Osteoblast (primary cell): ENCODE data around the gene U2AF1. TPM values are rescaled to one million over a fixed set of nuclear protein-coding genes. Genes with fewer than 3 reads are reported as not detected.
"Not testable (repeated sequence)": the region's sequence is repeated elsewhere in the genome, so short reads cannot be mapped to it uniquely, and the experiment has no call there.

Source experiments
- DNase-seq: peaks from one replicate; pipeline ENCODE4 v3.0.0; 2011; ENCODE audit warnings: low spot score, mixed read lengths; ENCODE audit not compliant: insufficient read length; ENCODE audit errors: missing footprints
- H2AFZ ChIP-seq: 2 replicates; pipeline ENCODE4 v1.6.0; 2011; ENCODE audit warnings: mild to moderate bottlenecking, low read length
- H3K27ac ChIP-seq: 2 replicates; pipeline ENCODE4 v1.5.1; 2011; ENCODE audit warnings: mild to moderate bottlenecking, low read depth, low read length, moderate library complexity
- H3K27me3 ChIP-seq: 2 replicates; pipeline ENCODE4 v1.6.0; 2012; ENCODE audit warnings: mild to moderate bottlenecking, control low read depth, inconsistent platforms, low read length, moderate library complexity; ENCODE audit not compliant: insufficient read depth
- H3K36me3 ChIP-seq: 2 replicates; pipeline ENCODE4 v1.5.1; 2011; ENCODE audit warnings: mild to moderate bottlenecking, low read length, control low read depth, moderate library complexity; ENCODE audit not compliant: insufficient read depth
- H3K4me1 ChIP-seq: 2 replicates; pipeline ENCODE4 v1.5.1; 2011; ENCODE audit warnings: mild to moderate bottlenecking, low read length, control low read depth, moderate library complexity; ENCODE audit not compliant: insufficient read depth
- H3K4me2 ChIP-seq: 2 replicates; pipeline ENCODE4 v1.6.0; 2011; ENCODE audit warnings: mild to moderate bottlenecking, low read length; ENCODE audit not compliant: insufficient read depth
- H3K4me3 ChIP-seq: fragments of 200-600 bp; sonication (generic); 3 replicates; pipeline ENCODE4 v1.5.1; 2012; ENCODE audit warnings: mild to moderate bottlenecking, low read length, inconsistent platforms; ENCODE audit not compliant: insufficient read depth
- H3K79me2 ChIP-seq: 2 replicates; pipeline ENCODE4 v1.6.0; 2012; ENCODE audit warnings: mild to moderate bottlenecking, low read length, control low read depth, inconsistent platforms; ENCODE audit not compliant: insufficient read depth
- H3K9me3 ChIP-seq: 2 replicates; pipeline ENCODE4 v1.5.1; 2011; ENCODE audit warnings: low read depth, low read length, control low read depth
- H4K20me1 ChIP-seq: 2 replicates; pipeline ENCODE4 v1.6.0; 2012; ENCODE audit warnings: mild to moderate bottlenecking, low read length, control low read depth; ENCODE audit not compliant: insufficient read depth
- total RNA-seq: library from RNA; depleted of rRNA; stranded (reverse); fragments of >200 nt; gene quantifications from 2 replicates; pipeline ENCODE4 v1.2.3, GENCODE V29; 2012

U2AF1 gene
- total RNA-seq, 1 donor: 26.4 TPM

DNA sequence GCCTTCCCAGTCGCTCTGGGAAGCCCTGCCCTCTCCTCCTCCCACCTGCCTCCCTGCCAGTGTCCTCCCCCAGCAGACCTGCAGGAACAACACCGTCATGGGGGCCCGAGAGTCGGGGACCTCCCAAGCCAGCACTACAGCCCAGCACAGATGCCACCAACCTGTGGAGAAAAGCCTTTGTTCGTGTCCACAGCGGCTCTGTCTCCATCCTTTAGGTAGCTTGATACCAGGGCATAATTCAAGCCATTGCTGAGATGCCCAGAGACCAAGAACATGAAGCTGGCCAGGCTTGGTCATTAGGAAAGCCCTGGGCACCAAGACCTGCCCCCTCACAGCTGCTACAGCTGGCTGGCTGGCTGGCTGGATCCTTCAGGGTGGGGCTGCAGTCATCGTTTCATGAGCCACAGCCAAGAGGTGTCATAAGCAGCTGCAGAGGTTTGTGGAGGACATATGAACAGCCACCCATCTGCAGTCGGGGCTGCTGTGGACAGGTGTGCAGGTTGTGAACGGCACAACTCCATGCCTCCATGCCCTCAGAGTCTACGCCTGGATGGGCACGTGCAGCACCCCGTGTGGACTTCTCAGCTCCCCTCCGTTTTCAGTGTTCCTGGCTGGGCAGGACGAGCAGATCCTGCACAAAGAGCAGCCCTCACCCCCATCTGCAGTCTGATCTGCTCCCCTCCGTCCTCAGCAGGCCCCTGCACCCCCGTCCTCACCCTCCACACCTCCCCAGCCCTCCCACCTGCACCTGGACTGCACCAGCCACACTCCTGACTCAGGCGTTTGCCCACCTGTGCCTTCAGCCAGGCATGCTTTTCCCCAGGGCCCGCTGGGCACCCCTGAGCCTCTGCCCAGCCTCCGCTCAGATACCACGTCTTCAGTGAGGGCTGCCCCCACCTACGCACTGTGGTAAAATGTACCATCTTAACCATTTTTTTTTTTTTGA is 61.2 kb downstream of the U2AF1 start:
- not testable (repeated sequence) for H4K20me1 ChIP-seq, H3K79me2 ChIP-seq, H3K4me2 ChIP-seq, H3K9me3 ChIP-seq, H3K4me1 ChIP-seq, H3K36me3 ChIP-seq, H3K27me3 ChIP-seq, H3K4me3 ChIP-seq, H3K27ac ChIP-seq, H2AFZ ChIP-seq, DNase-seq

DNA sequence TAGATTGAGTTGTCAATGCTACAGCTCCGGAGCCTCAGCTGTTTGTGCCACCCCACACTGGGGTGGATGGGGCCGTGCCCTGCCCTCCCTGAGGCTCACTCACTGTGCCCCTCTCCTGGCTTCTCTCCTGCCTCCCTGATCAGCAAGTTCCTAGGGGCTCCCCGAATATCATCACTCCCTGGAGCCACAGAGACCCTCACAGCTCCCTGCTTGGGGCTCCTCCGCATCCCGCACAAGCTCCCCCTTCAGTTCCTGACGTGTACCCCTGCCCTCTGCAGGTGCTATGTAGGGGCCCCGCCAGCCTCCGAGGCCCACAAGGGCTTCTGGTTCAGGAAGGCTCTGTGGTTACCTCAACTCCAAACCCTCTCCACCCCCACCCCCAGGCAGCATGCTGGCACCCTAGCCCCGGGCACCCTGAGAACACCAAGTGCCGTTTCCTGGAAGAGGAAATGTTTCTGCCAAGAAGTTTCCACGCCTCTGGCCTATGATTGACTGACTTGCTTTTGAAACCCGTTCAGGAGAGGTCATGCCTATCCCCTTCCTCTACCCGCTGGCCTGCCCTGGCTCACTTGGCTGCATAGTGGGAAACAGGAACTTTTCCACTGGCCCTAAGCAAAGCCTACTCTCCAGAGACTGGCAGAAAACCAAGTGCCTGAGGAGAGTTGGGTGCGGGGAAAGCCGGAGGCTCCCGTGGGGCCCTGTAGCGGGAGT is 62.0 kb downstream of the U2AF1 start:
- not testable (repeated sequence) for H2AFZ ChIP-seq, H3K4me2 ChIP-seq, H3K9me3 ChIP-seq, H3K27me3 ChIP-seq, H3K79me2 ChIP-seq, H4K20me1 ChIP-seq, H3K27ac ChIP-seq, DNase-seq, H3K4me3 ChIP-seq, H3K4me1 ChIP-seq, H3K36me3 ChIP-seq

DNA sequence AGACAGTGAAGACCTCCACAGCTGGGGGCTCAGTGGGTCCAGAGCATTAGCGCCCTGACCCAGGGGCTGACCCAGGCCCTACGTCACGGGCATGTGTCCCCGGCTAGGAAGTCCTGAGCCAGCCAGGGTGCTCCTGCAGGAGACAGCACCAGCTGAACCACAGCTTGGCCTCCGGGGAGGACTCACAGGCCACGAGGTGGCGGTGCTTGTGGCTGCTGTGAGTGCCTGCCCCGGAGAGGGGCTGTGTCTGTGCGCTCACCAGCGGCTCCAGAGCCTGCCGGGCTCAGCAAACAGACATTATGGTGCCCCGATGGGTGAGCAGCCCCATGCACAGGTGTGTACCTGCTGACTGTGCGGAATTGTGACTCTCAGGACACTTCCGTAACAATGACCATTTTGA is 62.8 kb downstream of the U2AF1 start:
- H3K4me3 ChIP-seq, H2AFZ ChIP-seq, H3K27me3 ChIP-seq, H3K4me2 ChIP-seq, H3K36me3 ChIP-seq, H4K20me1 ChIP-seq, H3K27ac ChIP-seq, H3K79me2 ChIP-seq, H3K4me1 ChIP-seq, DNase-seq, H3K9me3 ChIP-seq: not testable (repeated sequence)

DNA sequence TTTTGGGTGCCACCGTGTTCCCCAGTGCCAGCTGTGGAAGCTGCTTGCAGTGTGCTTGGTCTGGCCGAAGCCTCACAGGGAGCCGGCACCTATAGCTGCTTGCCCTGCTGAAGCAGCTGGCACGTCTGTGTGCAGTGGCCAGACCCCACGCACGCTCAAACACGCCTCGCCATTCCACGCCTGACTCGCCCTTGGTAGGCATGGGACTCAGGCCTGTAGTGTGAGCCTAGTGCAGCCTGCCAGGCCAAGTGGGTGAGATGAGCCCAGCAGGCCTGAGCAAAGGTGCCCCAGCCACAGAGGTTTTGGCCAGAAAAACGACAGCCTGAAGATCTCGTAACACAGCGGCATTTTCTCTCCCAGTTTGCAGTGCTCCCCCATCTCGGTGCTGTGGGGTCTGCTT is 64.1 kb downstream of the U2AF1 start:
- not testable (repeated sequence) for H3K79me2 ChIP-seq, H3K36me3 ChIP-seq, H3K9me3 ChIP-seq, H3K4me1 ChIP-seq, H3K27me3 ChIP-seq, H3K4me2 ChIP-seq, H3K27ac ChIP-seq, H2AFZ ChIP-seq, H4K20me1 ChIP-seq, DNase-seq, H3K4me3 ChIP-seq

Other genes with a start within 250 kb of the U2AF1 start
- gene WDR4, start 228.0 kb downstream of the U2AF1 start, total RNA-seq: 8.0 and 10.1 TPM in 2 replicates
- gene NDUFV3, start 214.3 kb downstream of the U2AF1 start, total RNA-seq: 65.1 and 66.2 TPM in 2 replicates
- gene ERVH48-1, start 181.9 kb downstream of the U2AF1 start, total RNA-seq: not detected in 2 replicates
- 11.9 and 15.9 TPM in 2 replicates for gene PKNOX1, start 133.0 kb downstream of the U2AF1 start, total RNA-seq
- gene CBS, start 31.7 kb downstream of the U2AF1 start, total RNA-seq: 26.1 and 30.6 TPM in 2 replicates
- not detected in 2 replicates for gene CRYAA, start 61.4 kb upstream of the U2AF1 start, total RNA-seq